NT2/D1 (cell line): Measurements from ENCODE around the gene SLC47A1.

Experiments
- SUZ12 ChIP-seq: IDR thresholded peaks from 2 replicates; pipeline ENCODE4 v1.6.1; 2011; ENCODE audit not compliant: insufficient read length, insufficient read depth; ENCODE audit errors: extremely low read depth
- YY1 ChIP-seq: IDR thresholded peaks from 2 replicates; pipeline ENCODE4 v1.6.1; 2011; ENCODE audit not compliant: insufficient read length, insufficient read depth
- ZNF274 ChIP-seq: IDR thresholded peaks from 2 replicates; pipeline ENCODE4 v1.6.1; 2011; ENCODE audit warnings: mild to moderate bottlenecking, low read depth, low read length

DNA sequence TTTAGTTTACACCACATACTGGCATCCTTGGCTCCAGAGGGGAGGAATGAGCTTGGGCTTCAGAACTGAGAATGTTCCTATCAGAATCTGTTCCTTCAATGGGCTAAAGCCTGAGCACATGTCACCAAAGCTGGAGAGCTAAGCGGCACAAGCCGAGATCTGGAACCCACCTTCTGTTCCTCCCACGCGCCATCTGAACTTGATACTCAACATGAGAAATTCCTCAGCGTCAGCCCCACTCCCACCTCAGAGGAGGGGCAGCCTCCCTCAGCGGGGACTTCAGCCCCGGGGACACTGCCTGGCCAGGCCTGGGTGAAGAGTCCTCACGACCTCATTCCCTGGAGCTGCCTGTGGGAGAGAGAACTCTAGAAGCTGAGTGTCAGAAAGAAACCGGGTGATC is 22.8 kb upstream of the SLC47A1 start:
- TF ChIP-seq YY1 (no peak), ZNF274 (no peak), SUZ12 (no peak)
